ENCODE measurements around the gene SNHG17. TPM values are rescaled to one million over a fixed set of nuclear protein-coding genes. Genes with fewer than 3 reads are reported as not detected.
"Not testable (repeated sequence)": the region's sequence is repeated elsewhere in the genome, so short reads cannot be mapped to it uniquely, and the experiment has no call there.

The SNHG17 gene
- 10 to 100 TPM; 40.7 to 40.8 TPM for total RNA-seq

- CTCF ChIA-PET, result interaction anchor here (0.6 to 4.5 kb wide), 17 partner anchors 8 to 401 kb away, joined by 3 to 88 read pairs (median 5); partner anchors contain the start of genes RALGAPB, RPRD1B and TTI1
- Mint-ChIP-seq H3K27ac (peak within 1 kb of the TSS; percentile 91), H3K36me3 (ENCODE audit: low read depth) (peaks cover 45% of the 10 kb centered on the region), H3K27me3 (peaks cover 9% of the 10 kb centered on the region), H3K4me1 (peaks cover 39% of the 10 kb centered on the region), H3K4me3 (peak within 1 kb of the TSS; percentile 82), H3K9me3 (no peaks in the 10 kb centered on the region)
- POLR2A ChIA-PET, result interaction anchor here (0.6 to 2.1 kb wide), 5 partner anchors 9 to 65 kb away, joined by 3 to 23 read pairs (median 3); no protein-coding TSS in a partner anchor
- peak; percentile 90 for DNase-seq
Measured at GRCh38 chr20:38434770-38435554, at the start of gene SNHG17. TSS of gene SNHG17 (minus strand) at chr20:38435328.

GRCh38 chr20:38479596-38479995 lies 44.5 kb upstream of the SNHG17 start:
- Mint-ChIP-seq H3K9me3 (no peaks in the 10 kb centered on the region), H3K4me1 (peaks cover 24% of the 10 kb centered on the region), H3K36me3 (ENCODE audit: low read depth) (peaks cover 21% of the 10 kb centered on the region), H3K27ac (no peak overlapping the region), H3K4me3 (no peak overlapping the region), H3K27me3 (no peaks in the 10 kb centered on the region)
- DNase-seq, result no peak
- POLR2A ChIA-PET, result no interaction called here
- CTCF ChIA-PET, result interaction anchor here (0.7 kb wide), 1 partner anchor 17 kb away, joined by 3 read pairs; no protein-coding TSS in a partner anchor

- ChIA-PET POLR2A (no interaction called here), CTCF (no interaction called here)
- Mint-ChIP-seq H3K27me3 (no peaks in the 10 kb centered on the region), H3K4me1 (peaks cover 36% of the 10 kb centered on the region), H3K4me3 (no peak overlapping the region), H3K9me3 (no peaks in the 10 kb centered on the region), H3K36me3 (ENCODE audit: low read depth) (peaks cover 23% of the 10 kb centered on the region), H3K27ac (no peak overlapping the region)
- DNase-seq, result no peak
Measured at GRCh38 chr20:38477747-38478146, 42.6 kb upstream of the SNHG17 start.

GRCh38 chr20:38473367-38473795 lies 38.3 kb upstream of the SNHG17 start:
- H3K36me3 Mint-ChIP-seq (ENCODE audit: low read depth), result peaks cover 13% of the 10 kb centered on the region
- peak overlapping the region; percentile 86 for H3K27ac Mint-ChIP-seq
- H3K4me3 Mint-ChIP-seq, result peak overlapping the region; percentile 82
- peaks cover 40% of the 10 kb centered on the region for H3K4me1 Mint-ChIP-seq
- H3K9me3 Mint-ChIP-seq, result no peaks in the 10 kb centered on the region
- POLR2A ChIA-PET, result no interaction called here
- peaks cover 2% of the 10 kb centered on the region for H3K27me3 Mint-ChIP-seq
- no peak for DNase-seq
- CTCF ChIA-PET, result interaction anchor here (1.0 to 3.7 kb wide), 5 partner anchors 20 to 78 kb away, joined by 3 to 24 read pairs (median 4); partner anchors contain the start of gene SNHG17

- H3K9me3 Mint-ChIP-seq, result no peaks in the 10 kb centered on the region
- H3K27ac Mint-ChIP-seq, result peak within 1 kb of the TSS; percentile 86
- CTCF ChIA-PET, result interaction anchor here (0.7 to 3.7 kb wide), 7 partner anchors 13 to 79 kb away, joined by 3 to 24 read pairs (median 3); partner anchors contain the start of gene SNHG17
- H3K27me3 Mint-ChIP-seq, result peaks cover 2% of the 10 kb centered on the region
- H3K4me1 Mint-ChIP-seq, result peaks cover 40% of the 10 kb centered on the region
- DNase-seq, result peak; percentile 98
- peak within 1 kb of the TSS; percentile 82 for H3K4me3 Mint-ChIP-seq
- H3K36me3 Mint-ChIP-seq (ENCODE audit: low read depth), result peaks cover 13% of the 10 kb centered on the region
- POLR2A ChIA-PET, result no interaction called here
Measured at GRCh38 chr20:38472513-38473366, 37.6 kb upstream of the SNHG17 start, which contains the start of gene RALGAPB. TSS of gene RALGAPB (plus strand) at chr20:38472843. CDS start at chr20:38488433, 15,590 bp downstream.

- Mint-ChIP-seq H3K4me1 (peaks cover 38% of the 10 kb centered on the region), H3K27ac (peak overlapping the region; percentile 83), H3K27me3 (peaks cover 2% of the 10 kb centered on the region), H3K4me3 (peak overlapping the region; percentile 82), H3K36me3 (ENCODE audit: low read depth) (peaks cover 13% of the 10 kb centered on the region), H3K9me3 (no peaks in the 10 kb centered on the region)
- POLR2A ChIA-PET, result no interaction called here
- no peak for DNase-seq
- CTCF ChIA-PET, result interaction anchor here (1.1 to 3.7 kb wide), 4 partner anchors 12 to 38 kb away, joined by 3 to 24 read pairs (median 13); partner anchors contain the start of gene SNHG17
Measured at GRCh38 chr20:38471987-38472512, 36.9 kb upstream of the SNHG17 start.

- Mint-ChIP-seq H3K27me3 (peaks cover 2% of the 10 kb centered on the region), H3K9me3 (no peaks in the 10 kb centered on the region), H3K36me3 (ENCODE audit: low read depth) (peaks cover 10% of the 10 kb centered on the region), H3K27ac (no peak overlapping the region), H3K4me1 (peaks cover 35% of the 10 kb centered on the region), H3K4me3 (no peak overlapping the region)
- ChIA-PET POLR2A (no interaction called here), CTCF (interaction anchor here (3.7 kb wide), 1 partner anchor 37 kb away, joined by 24 read pairs; the partner anchor contains the start of gene SNHG17)
- no peak for DNase-seq
Measured at GRCh38 chr20:38471245-38471644, 36.1 kb upstream of the SNHG17 start.

- no peaks in the 10 kb centered on the region for H3K9me3 Mint-ChIP-seq
- ChIA-PET POLR2A (no interaction called here), CTCF (interaction anchor here (3.3 kb wide), 1 partner anchor 21 kb away, joined by 13 read pairs; no protein-coding TSS in a partner anchor)
- DNase-seq, result no peak
- no peak overlapping the region for H3K4me3 Mint-ChIP-seq
- no peak overlapping the region for H3K27ac Mint-ChIP-seq
- H3K36me3 Mint-ChIP-seq (ENCODE audit: low read depth), result no peaks in the 10 kb centered on the region
- H3K4me1 Mint-ChIP-seq, result peaks cover 5% of the 10 kb centered on the region
- peaks cover 2% of the 10 kb centered on the region for H3K27me3 Mint-ChIP-seq
Measured at GRCh38 chr20:38466983-38467382, 31.9 kb upstream of the SNHG17 start.

GRCh38 chr20:38466171-38466570 lies 31.0 kb upstream of the SNHG17 start:
- no peaks in the 10 kb centered on the region for H3K9me3 Mint-ChIP-seq
- ChIA-PET POLR2A (no interaction called here), CTCF (no interaction called here)
- peaks cover 2% of the 10 kb centered on the region for H3K27me3 Mint-ChIP-seq
- no peaks in the 10 kb centered on the region for H3K4me1 Mint-ChIP-seq
- no peak overlapping the region for H3K27ac Mint-ChIP-seq
- no peaks in the 10 kb centered on the region for H3K36me3 Mint-ChIP-seq (ENCODE audit: low read depth)
- no peak for DNase-seq
- H3K4me3 Mint-ChIP-seq, result no peak overlapping the region

- DNase-seq; H3K4me3 Mint-ChIP-seq; H3K9me3 Mint-ChIP-seq; H3K36me3 Mint-ChIP-seq (ENCODE audit: low read depth); CTCF ChIA-PET; H3K27ac Mint-ChIP-seq; H3K27me3 Mint-ChIP-seq; POLR2A ChIA-PET; H3K4me1 Mint-ChIP-seq: not testable (repeated sequence)
Measured at GRCh38 chr20:38461569-38461968, 26.4 kb upstream of the SNHG17 start.

- DNase-seq; H3K4me3 Mint-ChIP-seq; H3K36me3 Mint-ChIP-seq (ENCODE audit: low read depth); H3K9me3 Mint-ChIP-seq; POLR2A ChIA-PET; CTCF ChIA-PET; H3K27me3 Mint-ChIP-seq; H3K4me1 Mint-ChIP-seq; H3K27ac Mint-ChIP-seq: not testable (repeated sequence)
Measured at GRCh38 chr20:38461167-38461566, 26.0 kb upstream of the SNHG17 start.

GRCh38 chr20:38460631-38461030 lies 25.5 kb upstream of the SNHG17 start:
- POLR2A ChIA-PET; DNase-seq; H3K36me3 Mint-ChIP-seq (ENCODE audit: low read depth); H3K27ac Mint-ChIP-seq; H3K27me3 Mint-ChIP-seq; H3K9me3 Mint-ChIP-seq; H3K4me1 Mint-ChIP-seq; H3K4me3 Mint-ChIP-seq; CTCF ChIA-PET: not testable (repeated sequence)

All from activated CD4-positive, alpha-beta T cell treated with anti-CD3 and anti-CD28 coated beads, Interleukin-2, amount 10 ng/mL, durations not matched to agents 7 days and 5 days (primary cell).